Osteocyte (in vitro differentiated cells): ENCODE results near the gene LRCH1. TPM values are rescaled to one million over a fixed set of nuclear protein-coding genes. Genes with fewer than 3 reads are reported as not detected.

Experiments used
- DNase-seq: peaks from one replicate; pipeline ENCODE4 v3.0.0; 2021; ENCODE audit warnings: mixed read lengths; ENCODE audit not compliant: unreplicated experiment; ENCODE audit errors: extremely low spot score
- H3K27ac Mint-ChIP-seq: one replicate; pipeline ENCODE4 v1.8.0; 2021; ENCODE audit warnings: mild to moderate bottlenecking, mixed read lengths; ENCODE audit not compliant: unreplicated experiment
- H3K27me3 Mint-ChIP-seq: one replicate; pipeline ENCODE4 v1.8.0; 2021; ENCODE audit warnings: mixed read lengths; ENCODE audit not compliant: unreplicated experiment
- H3K36me3 Mint-ChIP-seq: one replicate; pipeline ENCODE4 v1.8.0; 2021; ENCODE audit warnings: mixed read lengths; ENCODE audit not compliant: unreplicated experiment
- H3K4me1 Mint-ChIP-seq: one replicate; pipeline ENCODE4 v1.8.0; 2021; ENCODE audit warnings: mixed read lengths; ENCODE audit not compliant: unreplicated experiment
- H3K4me3 Mint-ChIP-seq: one replicate; pipeline ENCODE4 v1.8.0; 2021; ENCODE audit warnings: mild to moderate bottlenecking, moderate library complexity, mixed read lengths; ENCODE audit not compliant: unreplicated experiment
- H3K9me3 Mint-ChIP-seq: one replicate; pipeline ENCODE4 v1.8.0; 2021; ENCODE audit warnings: mixed read lengths; ENCODE audit not compliant: unreplicated experiment
- total RNA-seq: library from RNA; stranded (reverse); gene quantifications from 2 replicates; pipeline ENCODE4 v1.2.1, GENCODE V29; 2021
- TF ChIP-seq, protein P1 (sequence below): fragments of 200-600 bp; sonication (generic); IDR thresholded peaks from 2 replicates; pipeline ENCODE4 v1.5.0; 2021; ENCODE audit warnings: antibody characterized with exemption, mild to moderate bottlenecking, moderate library complexity

The LRCH1 gene
- total RNA-seq, 1 donor from 2014 or later = 13.9 TPM

GRCh38 chr13:46782066-46782465 lies 229.1 kb downstream of the LRCH1 start:
- Mint-ChIP-seq H3K27me3 (no peaks in the 10 kb centered on the region), H3K27ac (no peak overlapping the region), H3K9me3 (no peaks in the 10 kb centered on the region), H3K36me3 (peaks cover 56% of the 10 kb centered on the region), H3K4me1 (peaks cover 3% of the 10 kb centered on the region), H3K4me3 (no peak overlapping the region)
- DNase-seq = no peak
- TF ChIP-seq, protein P1, sequence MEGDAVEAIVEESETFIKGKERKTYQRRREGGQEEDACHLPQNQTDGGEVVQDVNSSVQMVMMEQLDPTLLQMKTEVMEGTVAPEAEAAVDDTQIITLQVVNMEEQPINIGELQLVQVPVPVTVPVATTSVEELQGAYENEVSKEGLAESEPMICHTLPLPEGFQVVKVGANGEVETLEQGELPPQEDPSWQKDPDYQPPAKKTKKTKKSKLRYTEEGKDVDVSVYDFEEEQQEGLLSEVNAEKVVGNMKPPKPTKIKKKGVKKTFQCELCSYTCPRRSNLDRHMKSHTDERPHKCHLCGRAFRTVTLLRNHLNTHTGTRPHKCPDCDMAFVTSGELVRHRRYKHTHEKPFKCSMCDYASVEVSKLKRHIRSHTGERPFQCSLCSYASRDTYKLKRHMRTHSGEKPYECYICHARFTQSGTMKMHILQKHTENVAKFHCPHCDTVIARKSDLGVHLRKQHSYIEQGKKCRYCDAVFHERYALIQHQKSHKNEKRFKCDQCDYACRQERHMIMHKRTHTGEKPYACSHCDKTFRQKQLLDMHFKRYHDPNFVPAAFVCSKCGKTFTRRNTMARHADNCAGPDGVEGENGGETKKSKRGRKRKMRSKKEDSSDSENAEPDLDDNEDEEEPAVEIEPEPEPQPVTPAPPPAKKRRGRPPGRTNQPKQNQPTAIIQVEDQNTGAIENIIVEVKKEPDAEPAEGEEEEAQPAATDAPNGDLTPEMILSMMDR = no peak

DNA sequence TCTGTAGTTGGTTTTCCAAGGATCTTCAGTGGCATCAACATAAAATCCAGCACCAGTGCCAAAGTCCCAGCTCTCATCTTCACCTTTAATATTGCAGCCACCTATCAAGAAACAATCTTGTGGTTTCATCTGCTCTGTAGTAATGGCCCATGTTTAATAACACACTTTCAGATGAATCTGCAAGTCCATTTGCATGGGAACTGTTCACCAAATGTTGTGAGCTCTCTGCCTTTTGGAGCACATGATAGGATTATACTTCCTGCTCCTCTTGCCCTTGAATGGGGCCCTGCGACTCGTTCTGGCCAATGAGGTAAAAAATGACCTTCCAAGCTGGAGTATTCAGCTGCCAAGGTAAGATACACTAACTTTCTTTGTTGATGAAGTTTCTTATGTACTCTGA lies 229.7 kb downstream of the LRCH1 start:
- no peak overlapping the region for H3K4me3 Mint-ChIP-seq
- no peaks in the 10 kb centered on the region for H3K9me3 Mint-ChIP-seq
- H3K36me3 Mint-ChIP-seq = peaks cover 52% of the 10 kb centered on the region
- TF ChIP-seq, protein P1 = no peak
- H3K4me1 Mint-ChIP-seq = peaks cover 3% of the 10 kb centered on the region
- DNase-seq = no peak
- H3K27ac Mint-ChIP-seq = no peak overlapping the region
- H3K27me3 Mint-ChIP-seq = no peaks in the 10 kb centered on the region

DNA sequence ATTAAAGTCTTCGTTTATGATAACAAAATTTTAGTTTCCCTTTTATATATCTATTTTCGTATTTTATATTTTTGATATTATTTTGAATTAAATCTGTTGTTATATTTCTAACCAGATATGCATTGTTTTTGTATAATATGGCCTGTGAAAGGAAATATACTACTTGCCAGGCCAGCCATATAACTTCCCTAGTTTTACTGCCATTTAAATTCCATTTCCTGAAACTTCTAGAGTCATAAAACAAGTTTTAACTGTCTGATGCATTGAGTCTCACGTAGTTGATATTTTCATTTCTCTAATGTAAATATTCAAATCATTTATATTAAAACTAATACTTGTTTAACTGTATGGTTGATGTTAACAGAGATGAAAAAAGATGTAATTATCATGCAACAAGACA lies 230.5 kb downstream of the LRCH1 start:
- no peak for DNase-seq
- Mint-ChIP-seq H3K36me3 (peaks cover 51% of the 10 kb centered on the region), H3K27me3 (no peaks in the 10 kb centered on the region), H3K4me1 (peaks cover 3% of the 10 kb centered on the region), H3K27ac (no peak overlapping the region), H3K9me3 (no peaks in the 10 kb centered on the region), H3K4me3 (no peak overlapping the region)
- TF ChIP-seq, protein P1 = no peak

GRCh38 chr13:46795321-46795720 lies 242.4 kb downstream of the LRCH1 start:
- no peak for DNase-seq
- Mint-ChIP-seq H3K27me3 (no peaks in the 10 kb centered on the region), H3K4me3 (peak overlapping the region; percentile 88)

GRCh38 chr13:46796129-46796514 lies 243.2 kb downstream of the LRCH1 start:
- TF ChIP-seq, protein P1 = no peak
- peaks cover 39% of the 10 kb centered on the region for H3K4me1 Mint-ChIP-seq
- H3K9me3 Mint-ChIP-seq = no peaks in the 10 kb centered on the region
- peaks cover 1% of the 10 kb centered on the region for H3K36me3 Mint-ChIP-seq
- peak overlapping the region; percentile 88 for H3K4me3 Mint-ChIP-seq
- peak overlapping the region; percentile 93 for H3K27ac Mint-ChIP-seq
- H3K27me3 Mint-ChIP-seq = no peaks in the 10 kb centered on the region
- DNase-seq = no peak

More at GRCh38 chr13:46795321-46795720, 242.4 kb downstream of the LRCH1 start:
- TF ChIP-seq, protein P1 = no peak
- Mint-ChIP-seq H3K27ac (peak overlapping the region; percentile 57), H3K36me3 (peaks cover 9% of the 10 kb centered on the region), H3K9me3 (no peaks in the 10 kb centered on the region), H3K4me1 (peaks cover 39% of the 10 kb centered on the region)
